NCI-H1105 treated with DMSO at 0.1 percent for 48 hours (cell line): ENCODE results near the gene THOC6.
A peak's percentile ranks its signal among the peaks of the same experiment; 100 is the strongest.

Source experiments
- DNase-seq: peaks from one replicate; lab custom pipeline; 2025; lab: John Stamatoyannopoulos, UW

Gene THOC6

DNA sequence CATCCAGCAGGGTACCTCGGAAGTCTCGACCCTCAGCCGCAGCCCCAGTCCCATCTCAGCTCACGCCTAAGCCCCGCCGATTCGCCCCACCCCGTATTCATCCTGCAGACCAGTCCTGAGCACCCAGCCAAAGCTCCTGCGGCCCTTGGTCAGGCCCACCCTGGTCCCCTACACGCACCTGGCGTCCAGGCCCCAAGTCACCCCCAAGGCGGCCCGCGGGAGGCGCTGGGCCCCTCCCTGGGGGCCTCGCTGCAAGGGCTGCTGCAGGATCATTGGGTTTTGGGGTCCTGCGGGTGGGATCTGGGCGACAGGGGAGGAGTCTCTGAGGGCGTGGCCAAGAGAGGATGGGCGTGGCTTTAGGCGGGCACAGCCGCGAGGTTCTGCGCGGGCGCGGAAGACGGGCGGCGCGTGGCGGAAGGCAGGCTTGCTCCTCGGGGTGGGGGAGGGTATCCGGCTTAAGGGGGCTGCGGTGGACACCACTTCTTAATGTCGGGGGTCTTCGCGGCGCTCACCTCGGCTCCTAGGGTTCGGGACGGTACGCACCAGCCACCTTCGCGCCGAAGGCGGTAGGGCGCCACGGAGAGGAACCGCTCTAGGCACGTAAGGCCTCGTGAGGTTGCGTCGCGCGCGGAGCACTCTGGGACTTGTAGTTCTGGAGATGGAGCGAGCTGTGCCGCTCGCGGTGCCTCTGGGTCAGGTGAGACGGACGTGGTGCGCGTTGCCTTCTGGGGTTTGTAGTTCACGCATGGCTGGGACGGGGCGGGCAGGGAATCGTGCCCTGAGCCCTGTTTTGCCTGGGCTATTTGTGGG, at the start of gene THOC6, which contains the start of gene HCFC1R1:
TSS of gene THOC6 (plus strand) at position 367 of the 810 bp plus-strand sequence. CDS start at position 659, 292 bp downstream.
TSS of gene HCFC1R1 (minus strand) at position 274 of the 810 bp plus-strand sequence. CDS start at position 273, 1 bp downstream.
- peak; percentile 82 for DNase-seq

DNA sequence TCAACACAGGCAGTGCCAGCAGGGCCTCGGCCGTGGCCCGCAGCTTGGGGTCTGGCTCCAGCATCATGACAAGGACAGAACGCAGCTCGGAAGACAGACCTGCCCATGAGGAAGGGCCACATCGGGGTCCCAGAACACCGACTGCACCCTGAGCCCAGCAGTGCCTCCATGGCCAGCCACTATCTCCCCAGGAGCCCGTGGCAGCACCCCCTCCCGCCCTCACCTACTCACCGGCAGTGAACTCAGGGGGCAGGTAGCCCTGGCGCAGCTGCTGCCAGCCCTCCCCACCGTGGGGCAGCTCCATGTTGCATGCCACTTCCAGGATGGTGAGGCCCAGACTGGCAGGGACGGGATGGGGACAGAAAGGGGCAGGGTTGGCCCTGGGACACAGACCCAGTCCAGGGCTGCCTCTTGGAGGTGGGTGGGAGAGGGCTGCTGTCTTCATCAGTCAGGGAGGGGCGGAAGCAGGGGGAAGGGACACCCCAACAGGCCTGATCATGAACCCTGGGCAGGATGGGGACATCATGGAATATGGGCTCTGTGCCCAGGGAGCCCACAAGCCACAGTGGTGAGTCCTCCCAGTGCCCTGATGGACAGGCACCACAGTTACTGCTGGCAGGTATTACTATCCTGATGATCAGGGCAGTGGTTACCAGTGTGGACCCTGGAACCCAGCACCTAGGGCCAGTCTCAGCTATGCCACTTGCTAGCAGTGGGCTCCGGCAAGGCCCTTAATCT, 49.3 kb upstream of the THOC6 start:
- DNase-seq: no peak

DNA sequence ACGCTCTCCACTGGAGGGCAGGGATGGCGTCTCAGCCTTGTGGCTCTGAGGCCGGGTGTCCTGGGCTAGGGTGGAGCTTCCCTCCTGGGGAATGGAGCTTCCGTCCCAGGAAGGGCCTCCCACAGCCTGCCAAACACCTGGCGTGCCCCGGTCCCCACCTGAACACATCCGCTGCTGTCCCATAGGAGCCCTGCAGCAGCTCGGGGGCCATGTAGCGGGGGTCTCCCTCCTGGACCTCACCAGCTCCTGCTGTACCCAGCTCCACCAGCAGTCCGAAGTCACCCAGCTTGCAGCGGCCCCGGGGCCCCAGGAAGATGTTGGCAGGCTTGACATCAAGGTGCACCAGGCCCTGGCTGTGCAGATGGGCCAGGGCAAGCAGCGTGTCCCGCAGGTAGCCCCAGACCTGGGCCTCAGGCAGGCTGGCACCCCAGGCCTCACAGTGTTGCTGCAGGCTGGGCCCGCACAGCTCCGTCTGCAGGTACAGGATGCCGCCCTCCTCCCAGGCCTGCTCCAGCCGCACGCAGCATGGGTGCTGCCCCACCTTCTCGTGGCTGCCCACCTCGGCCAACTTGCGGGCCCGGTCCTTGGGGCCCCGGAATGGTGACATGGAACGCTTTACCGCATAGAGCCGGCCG, 48.6 kb upstream of the THOC6 start:
- no peak for DNase-seq

DNA sequence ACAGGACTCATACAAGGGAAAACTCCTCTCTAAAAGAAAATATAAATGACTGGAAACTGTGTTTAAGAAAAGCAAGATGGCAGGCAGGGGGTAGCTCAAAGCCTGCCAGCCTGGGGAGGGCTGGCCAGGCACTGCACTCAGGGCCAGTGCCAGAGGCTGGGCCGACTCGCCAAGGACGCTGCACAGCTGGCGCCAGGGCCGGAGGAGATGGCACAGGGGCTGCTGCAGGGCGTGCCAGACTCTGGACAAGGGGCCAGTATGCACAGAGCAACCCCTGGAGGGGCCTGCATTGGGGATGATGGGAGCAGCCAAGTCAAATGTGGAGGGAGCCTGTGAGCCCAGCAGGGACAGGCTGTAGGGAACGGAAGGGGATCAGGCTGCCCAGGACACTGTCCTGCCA, 47.6 kb upstream of the THOC6 start:
- DNase-seq: no peak

DNA sequence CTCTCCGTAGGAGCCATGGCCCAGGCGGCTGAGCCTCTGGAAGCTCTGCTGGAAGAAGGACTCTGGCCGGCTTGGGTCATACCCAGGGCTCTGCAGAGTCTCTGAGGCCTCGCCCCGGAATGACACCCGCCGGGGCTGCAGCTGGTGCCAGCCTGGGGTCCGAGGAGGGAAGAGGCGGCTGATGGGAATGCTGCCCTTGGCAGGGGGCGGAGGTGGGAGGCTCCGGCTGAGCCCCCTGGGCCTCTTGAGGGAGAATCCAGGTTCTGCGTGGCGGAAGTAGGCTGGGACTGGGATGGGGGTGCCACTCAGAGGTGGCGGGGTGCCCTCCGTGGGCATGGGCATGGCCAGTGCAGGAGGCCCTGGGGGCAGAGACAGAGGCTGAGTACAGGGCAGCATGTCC, 47.2 kb upstream of the THOC6 start:
- DNase-seq: no peak

DNA sequence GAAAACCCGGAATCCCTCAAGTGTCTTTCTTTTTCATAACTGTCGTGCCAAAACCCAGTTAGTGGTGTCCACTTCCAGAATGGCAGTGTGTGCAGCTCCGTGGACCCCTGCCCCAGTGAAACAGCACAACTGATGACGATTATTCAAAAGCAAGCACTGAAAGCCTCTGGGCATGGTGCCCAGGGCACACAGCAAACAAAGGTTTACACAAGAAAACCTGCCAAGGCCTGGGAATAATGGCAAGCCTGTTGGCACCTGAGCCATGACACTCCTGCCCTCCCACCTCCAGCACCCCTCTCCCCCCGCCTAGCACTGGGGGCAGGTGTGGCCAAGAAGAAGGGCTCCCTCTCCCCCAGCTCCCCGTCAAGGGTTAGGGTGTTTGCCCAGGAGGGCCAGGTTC, 46.4 kb upstream of the THOC6 start:
- DNase-seq: peak; percentile 82

DNA sequence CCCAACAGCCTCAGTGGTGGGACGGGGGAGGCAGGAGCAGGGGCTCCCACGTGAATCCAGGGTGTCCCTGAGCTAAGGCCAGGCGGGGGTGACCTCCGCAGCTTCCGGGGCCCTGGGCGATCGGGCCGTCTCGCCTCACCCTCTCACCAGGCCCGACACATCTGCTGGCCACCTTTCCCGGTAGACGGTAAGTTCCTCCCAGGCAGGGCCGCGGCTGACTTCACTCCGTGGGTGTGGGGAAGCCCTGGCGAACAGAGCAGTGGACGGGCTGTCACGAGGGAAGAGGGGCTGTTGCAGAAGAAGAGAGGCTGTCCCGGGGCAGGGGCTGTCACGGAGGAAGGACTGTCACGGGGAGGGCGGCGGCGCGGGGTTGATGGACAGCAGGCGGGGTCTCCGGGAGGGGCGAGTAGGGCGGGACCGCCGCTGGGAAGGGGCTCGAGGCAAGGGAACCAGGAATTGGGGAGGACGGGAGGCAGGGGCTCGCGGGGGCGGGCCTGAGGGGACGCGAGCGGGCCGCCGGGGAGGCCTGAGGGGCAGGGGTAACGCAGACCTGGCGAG, 44.1 kb upstream of the THOC6 start:
- DNase-seq: no peak

DNA sequence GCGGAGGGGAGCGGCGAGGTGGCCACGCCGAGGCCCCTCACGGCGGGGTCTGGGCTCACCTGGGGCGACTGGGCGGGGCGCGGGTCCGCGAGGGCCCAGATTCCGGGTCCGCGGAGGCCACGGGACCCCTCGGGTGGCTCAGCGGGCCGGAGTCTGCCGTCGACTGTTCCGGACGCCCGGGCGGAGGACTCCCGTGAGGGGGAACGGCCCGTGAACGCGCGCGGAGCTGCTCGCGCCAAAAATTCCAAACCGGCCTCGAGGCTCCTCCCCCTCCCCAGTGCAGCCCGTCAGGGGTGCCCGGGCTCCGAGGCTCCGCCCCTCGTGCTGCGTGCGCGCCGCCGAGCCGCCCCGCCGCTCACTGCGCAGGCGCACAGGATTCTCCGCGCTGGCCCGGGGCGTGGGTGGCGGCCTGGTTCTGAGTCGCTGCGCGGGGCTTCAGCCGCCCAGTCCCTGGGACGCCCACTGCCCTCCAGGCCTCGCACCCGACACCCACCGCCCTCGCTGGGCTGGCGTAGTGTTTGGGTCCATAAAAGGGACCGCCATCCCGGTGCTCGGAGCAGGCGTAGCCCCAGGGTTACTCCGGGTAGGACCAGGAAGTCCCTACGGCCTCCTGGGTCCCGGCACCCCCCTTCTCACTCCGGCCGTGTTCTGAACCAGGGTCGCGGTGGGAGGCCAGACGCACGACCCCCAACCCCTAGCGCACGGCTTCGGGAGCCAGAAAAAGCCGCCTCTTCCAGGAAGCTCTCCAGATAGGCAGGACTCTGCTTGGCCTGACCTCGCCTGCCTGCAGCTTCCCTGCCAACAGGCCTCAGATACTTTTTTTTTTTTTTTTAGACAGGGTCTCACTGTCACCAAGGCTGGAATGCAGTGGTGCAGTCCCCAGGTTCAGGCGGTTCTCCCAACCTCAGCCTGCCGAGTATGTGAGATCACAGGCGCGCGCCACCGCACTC, 43.3 kb upstream of the THOC6 start, which contains the start of gene PKMYT1:
TSS of gene PKMYT1 (minus strand) at position 220 of the 950 bp plus-strand sequence. CDS start 789 bp downstream, outside the sequence.
- peak; percentile 63 for DNase-seq

DNA sequence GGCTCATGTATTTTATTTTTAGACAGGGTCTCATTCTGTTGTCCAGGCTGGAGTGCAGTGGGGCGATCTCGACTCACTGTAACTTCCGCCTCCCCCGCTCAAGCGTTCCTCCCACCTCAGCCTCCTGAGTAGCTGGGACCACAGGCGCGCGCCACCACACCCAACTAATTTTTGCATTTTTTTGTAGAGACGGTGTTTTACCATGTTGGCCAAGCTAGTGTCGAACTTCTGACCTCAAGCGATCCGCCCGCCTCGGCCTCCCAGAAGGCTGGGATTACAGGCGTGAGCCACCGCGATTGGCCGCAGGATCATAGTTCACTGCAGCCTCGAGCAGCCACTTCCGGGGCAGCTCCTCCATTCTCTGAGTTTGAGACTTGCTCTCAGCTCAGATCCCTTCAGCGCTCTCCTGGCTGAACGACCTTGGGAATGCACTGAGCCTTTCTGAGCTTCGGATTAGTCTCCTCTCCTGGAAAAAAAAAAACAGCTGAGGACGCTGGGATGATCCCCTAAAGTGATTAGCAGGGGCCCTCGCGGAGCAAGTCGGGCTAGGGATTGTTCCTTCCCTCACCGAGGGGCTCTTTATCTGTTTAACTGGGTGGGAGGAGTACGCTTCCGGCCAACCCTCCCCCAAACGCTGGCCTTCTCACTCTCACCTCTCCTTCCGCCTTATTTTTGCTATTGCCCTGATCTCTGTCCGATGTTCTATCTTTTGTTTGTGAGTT, 42.5 kb upstream of the THOC6 start:
- DNase-seq: no peak

DNA sequence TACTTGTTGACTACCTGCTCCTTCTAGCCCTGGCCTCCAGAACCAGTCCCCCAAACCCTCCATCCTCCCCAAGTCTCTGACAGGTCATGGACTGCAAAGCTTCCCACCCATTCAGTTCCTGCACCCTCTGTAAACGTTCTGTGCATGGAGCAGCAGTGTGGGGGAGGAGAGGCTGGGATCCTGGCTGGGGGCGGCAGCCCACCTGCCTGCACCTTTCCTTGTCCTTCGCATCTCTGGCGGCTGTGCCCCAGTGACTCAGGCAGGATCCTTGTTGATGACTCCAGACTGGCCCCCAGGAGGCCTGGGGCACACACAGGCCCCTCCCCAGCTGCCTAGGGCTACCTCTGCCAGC, 42.0 kb upstream of the THOC6 start:
- no peak for DNase-seq

DNA sequence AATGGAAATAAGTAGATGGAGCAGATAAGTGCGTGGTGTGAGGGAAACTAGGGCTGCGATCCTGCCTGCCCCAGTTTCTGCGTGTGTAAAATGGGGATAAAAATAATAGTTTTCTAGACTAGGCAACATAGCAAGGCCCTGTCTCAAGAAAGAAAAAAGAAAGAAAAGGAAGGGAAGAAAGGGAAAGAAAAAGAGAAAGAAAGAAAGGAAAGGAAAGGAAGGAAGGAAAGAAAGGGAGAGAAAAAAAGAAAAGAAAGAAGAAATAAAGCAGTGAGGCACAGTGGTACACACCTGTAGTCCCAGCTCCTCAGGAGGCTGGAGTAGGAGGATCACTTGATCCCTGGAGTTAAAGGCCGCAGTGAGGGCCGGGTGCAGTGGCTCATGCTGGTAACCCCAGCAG, 41.4 kb upstream of the THOC6 start:
- no peak for DNase-seq

DNA sequence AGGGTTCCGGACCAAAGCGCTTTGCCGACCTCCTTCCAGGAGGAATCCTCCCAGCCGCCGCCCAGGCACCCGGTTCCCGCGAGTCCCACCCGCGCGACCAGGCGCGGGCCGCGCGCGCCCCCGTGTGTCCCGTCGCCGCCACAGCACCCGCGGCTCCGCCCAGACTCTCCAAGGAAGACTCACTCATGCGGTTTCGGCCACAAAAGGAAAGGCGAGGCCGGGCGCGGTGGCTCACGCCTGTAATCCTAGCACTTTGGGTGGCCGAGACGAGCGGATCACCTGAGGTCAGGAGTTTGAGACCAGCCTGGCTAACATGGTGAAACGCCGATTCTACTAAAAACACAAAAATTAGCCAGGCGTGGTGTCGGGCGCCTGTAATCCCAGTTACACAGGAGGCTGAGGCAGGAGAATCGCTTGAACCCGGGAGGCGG, 40.1 kb upstream of the THOC6 start:
- DNase-seq: peak; percentile 45

DNA sequence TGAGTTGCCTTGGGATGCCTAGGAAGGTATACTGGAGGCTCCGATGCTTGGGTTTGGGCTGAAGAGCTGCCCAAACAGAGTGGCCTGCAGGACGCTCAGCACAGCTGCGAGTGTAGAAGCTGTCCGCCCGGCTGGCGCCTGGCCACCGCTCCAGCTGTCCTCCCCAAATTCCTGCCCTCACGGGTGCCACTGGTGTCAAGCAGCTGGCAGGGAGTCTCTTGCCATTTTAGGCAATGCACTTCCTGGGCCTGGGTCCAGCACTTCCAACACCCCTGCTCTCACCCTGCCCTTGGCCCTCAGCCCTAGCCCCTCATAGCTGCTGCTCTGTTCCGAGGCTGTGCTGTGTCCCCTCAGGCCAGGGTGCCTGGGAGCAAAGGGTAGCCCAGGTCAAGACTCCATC, 38.4 kb upstream of the THOC6 start:
- no peak for DNase-seq

DNA sequence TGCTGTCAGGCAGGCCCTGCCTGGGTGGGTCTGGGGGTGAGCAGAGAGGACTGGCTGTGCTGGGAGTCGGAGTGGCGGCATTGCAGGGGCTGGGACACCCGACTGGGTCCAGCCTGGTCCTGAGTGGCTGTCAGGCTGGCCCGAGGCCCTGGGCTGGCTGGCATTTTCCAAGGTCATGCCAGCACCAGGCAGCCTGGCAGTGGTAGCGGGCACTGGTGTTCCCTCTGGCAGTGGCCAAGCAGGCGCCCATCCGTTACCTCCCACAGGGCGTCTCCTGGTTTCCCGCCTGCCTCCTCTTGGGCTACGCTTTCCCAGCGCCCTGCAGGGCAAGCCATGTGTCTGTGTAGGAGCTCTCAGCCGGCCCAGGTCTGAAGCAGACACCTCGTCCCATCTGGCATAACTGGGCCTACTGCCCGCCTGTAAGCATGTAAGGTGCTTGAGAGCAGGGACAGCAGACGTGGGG, 37.9 kb upstream of the THOC6 start:
- no peak for DNase-seq

DNA sequence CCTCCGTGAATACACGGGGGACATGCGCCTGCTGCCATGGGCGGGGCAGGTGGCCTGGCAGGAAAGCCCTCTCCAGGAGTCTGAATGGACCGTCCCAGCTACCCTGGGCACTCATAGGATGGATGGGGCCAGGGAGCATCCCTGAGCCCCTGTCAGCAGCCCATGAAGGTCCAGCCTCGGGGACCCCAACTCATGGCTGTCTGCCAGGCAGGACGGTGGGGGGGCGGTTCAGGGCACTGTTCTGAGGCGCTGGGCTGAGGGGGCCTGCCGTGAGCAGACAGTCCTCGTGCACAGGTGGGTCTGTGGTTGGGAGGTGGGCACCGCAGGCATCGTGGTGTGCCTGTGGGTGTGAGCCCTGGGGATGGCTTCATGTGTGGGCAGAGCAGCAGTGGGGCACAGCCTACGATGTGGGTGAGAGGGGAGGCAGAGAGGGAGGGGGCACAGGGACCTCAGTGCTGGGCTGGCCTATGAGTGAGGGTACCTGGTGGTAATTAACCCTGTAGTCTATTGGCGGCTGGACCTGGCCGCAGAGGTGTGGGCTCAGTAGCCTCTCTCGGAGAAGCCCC, 37.1 kb upstream of the THOC6 start:
- no peak for DNase-seq

DNA sequence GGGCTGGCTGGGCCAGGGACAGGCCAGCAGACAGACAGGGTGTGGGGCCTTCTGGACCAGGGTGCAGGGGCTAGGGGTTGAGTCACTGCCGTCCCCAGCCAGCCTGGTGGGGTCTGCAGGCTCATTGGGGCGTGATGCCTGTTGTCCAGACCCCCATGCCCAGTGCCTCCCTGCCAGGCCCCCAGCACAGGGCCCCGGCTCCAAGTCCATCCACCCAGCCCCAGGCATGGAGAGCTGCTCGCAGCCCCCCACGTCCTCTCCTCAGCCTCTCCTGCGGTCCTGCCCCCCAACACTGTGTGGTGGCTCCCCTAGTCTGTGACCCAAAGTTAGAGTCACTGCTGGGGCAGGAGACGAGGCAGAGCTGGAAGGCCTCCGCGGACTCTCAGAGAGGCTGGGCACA, 36.5 kb upstream of the THOC6 start:
- DNase-seq: no peak

DNA sequence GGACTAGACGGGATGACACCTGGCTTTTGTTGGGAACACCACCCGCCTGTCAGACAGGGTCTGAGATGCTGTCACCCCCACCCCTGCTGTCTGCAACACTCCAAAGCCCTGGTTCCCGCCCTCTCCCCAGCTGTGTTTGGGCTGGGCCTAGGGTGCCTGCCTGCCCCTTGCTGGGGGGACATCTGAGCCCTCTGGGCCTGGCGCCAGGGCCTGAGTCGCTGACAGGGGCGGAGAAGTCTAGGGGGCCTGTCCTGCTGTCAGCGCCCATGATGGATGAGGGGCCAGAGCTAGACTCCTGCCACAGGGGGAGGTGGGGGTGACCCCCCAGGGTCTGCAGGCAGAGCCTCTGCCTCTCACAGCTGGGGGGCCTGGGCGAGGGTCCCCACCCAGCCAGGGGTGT, 36.0 kb upstream of the THOC6 start:
- no peak for DNase-seq

DNA sequence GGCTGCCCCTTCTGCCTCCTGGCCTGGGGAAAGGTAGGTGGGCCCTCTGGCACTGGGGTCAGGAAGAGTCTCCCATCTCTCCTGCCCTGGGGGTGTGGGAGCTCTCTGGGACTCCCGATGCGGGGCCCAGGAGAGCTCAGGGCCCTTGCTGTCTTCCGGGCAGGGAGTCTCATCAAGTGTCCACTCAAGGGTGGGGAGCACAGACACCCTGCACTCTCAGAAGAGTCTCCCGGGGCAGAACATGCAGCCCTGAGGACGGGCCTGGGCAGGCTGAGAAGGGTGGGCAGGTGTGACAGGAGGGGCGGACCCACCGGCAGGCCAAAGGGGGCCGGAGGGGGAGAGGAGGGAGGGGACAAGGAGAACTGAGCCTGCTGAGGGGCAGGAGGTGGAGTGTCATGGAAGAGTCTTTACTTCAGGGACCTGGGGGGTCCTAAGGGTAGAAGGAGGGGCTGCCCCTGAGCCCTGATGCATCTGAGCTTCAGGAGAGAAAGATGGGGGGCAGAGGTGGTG, 35.2 kb upstream of the THOC6 start:
- DNase-seq: no peak

DNA sequence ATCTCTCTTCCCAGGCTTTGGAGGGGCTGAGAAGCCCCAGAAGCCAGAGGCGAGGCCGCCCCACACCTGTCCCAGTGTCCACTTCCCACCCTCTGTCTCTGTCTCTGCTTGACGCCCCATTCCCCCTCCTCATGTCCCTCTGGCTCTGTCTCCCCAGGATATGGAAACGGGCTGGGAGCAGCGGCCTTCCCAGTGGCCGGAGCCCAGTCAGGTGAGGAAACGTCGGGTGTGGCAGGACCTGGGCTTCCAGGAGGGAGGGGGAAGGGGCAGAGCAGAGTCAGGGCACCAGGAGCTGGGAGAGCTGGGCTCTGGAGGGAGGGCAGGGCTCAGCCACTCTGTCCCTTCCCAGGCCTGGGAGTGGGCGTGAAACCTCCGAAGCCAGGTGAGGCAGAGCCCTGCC, 32.9 kb upstream of the THOC6 start:
- DNase-seq: no peak
